Right lobe of liver (tissue), 4 donors: Measurements from ENCODE around the gene NAB2.

Experiments
- CTCF ChIP-seq, 4 donors: fragments of 200-600 bp in 3 of 4; fragments of 450-650 bp in 1 of 4; IDR thresholded peaks; one replicate each; pipeline versions ENCODE4 v1.5.1 to v1.8.0; 2016 to 2022; ENCODE audit warnings: antibody characterized with exemption in 4 of 4, mild to moderate bottlenecking in 2 of 4
- POLR2A ChIP-seq: fragments of 450-650 bp; IDR thresholded peaks from one replicate; pipeline ENCODE4 v1.6.1; 2017; ENCODE audit warnings: antibody characterized with exemption, mild to moderate bottlenecking
- donor health status: DM: no; HTN: no; CAD: no.
- donor health status: DM: no; HTN: no; CAD: no.
- donor health status: DM: no; HTN: yes; CAD: no.

- TF ChIP-seq CTCF (IDR thresholded peaks at IDR 0.05), result no peak
- no peak for TF ChIP-seq POLR2A
Measured at GRCh38 chr12:57090490-57090889, 1.6 kb downstream of the NAB2 start.
